ENCODE results near the gene IDH2.
"Not testable (repeated sequence)": the region's sequence is repeated elsewhere in the genome, so short reads cannot be mapped to it uniquely, and the experiment has no call there.

Gene IDH2

GRCh38 chr15:90075420-90076289 is 26.6 kb downstream of the IDH2 start:
- H3K4me3 ChIP-seq (ENCODE audit: low read depth, low read length): no peak overlapping the region
- TF ChIP-seq CTCF (IDR thresholded peaks at IDR 0.05; ENCODE audit: borderline replicate concordance, insufficient read depth, low read depth, low read length): no peak

DNA sequence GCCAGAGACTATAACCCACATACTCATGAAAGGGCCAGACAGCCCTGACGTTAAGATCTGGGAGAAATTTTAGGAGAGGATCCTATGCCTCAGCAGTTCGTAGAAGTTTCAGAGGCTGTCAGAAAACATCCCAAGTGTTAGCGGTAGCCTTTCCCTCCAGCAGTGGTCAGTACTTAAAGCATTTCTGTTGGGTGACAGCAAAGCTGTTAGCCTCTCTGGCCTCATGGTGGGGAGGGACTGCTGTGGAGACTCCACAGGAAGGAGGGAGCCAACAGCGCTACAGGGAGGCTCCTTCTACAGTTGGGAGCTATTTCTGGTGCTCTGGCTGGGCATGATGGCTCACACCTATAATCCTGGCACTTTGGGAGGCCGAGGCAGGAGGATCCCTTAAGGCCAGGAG is 27.4 kb downstream of the IDH2 start:
- TF ChIP-seq CTCF (IDR thresholded peaks at IDR 0.05; ENCODE audit: borderline replicate concordance, insufficient read depth, low read depth, low read length): no peak
- H3K4me3 ChIP-seq (ENCODE audit: low read depth, low read length): no peak overlapping the region

- H3K4me3 ChIP-seq (ENCODE audit: low read depth, low read length): no peak overlapping the region
- TF ChIP-seq CTCF (IDR thresholded peaks at IDR 0.05; ENCODE audit: borderline replicate concordance, insufficient read depth, low read depth, low read length): no peak
These were observed 28.2 kb downstream of the IDH2 start for GRCh38 chr15:90074023-90074422.

GRCh38 chr15:90072978-90073640 is 29.2 kb downstream of the IDH2 start:
- no peak overlapping the region for H3K4me3 ChIP-seq (ENCODE audit: low read depth, low read length)
- no peak for TF ChIP-seq CTCF (IDR thresholded peaks at IDR 0.05; ENCODE audit: borderline replicate concordance, insufficient read depth, low read depth, low read length)

- peak; percentile 68 for TF ChIP-seq CTCF (IDR thresholded peaks at IDR 0.05; ENCODE audit: borderline replicate concordance, insufficient read depth, low read depth, low read length)
- no peak overlapping the region for H3K4me3 ChIP-seq (ENCODE audit: low read depth, low read length)
These were observed 31.0 kb downstream of the IDH2 start for GRCh38 chr15:90071220-90071807.

DNA sequence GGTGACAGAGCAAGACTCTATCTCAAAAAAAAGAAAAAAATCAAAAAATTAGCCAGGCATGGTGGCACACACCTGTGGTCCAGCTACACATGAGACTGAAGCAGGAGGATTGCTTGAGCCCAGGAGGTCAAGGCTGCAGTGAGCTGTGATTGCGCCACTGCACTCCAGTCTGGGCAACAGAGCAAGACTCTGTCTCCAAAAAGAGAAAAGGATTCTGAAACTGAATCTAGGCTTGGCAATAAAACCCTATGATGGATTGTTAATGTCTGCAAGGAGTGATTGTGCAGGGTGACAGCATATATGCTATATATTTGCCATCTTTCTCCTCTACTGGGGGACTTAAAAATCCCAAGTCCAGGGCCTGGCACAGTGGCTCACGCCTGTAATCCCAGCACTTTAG is 31.6 kb downstream of the IDH2 start:
- H3K4me3 ChIP-seq (ENCODE audit: low read depth, low read length): not testable (repeated sequence)

DNA sequence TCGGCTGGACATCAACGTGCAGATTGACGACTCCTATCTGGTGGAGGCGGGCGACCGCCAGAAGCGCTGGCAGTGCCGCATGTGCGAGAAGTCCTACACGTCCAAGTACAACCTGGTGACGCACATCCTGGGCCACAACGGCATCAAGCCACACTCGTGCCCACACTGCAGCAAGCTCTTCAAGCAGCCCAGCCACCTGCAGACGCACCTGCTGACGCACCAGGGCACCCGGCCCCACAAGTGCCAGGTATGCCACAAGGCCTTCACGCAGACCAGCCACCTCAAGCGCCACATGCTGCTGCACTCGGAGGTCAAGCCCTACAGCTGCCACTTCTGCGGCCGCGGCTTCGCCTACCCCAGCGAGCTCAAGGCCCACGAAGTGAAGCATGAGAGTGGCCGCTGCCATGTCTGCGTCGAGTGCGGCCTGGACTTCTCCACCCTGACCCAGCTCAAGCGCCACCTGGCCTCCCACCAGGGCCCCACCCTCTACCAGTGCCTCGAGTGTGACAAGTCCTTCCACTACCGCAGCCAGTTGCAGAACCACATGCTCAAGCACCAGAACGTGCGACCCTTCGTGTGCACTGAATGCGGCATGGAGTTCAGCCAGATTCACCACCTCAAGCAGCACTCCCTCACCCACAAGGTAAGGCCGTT is 34.2 kb downstream of the IDH2 start:
- TF ChIP-seq CTCF (IDR thresholded peaks at IDR 0.05; ENCODE audit: borderline replicate concordance, insufficient read depth, low read depth, low read length): no peak
- H3K4me3 ChIP-seq (ENCODE audit: low read depth, low read length): no peak overlapping the region
